ENCODE data around the gene ZNF451. TPM values are rescaled to one million over a fixed set of nuclear protein-coding genes. Genes with fewer than 3 reads are reported as not detected.

Gene ZNF451
- total RNA-seq, 1 donor from 2014 or later, result 21.5 TPM

DNA sequence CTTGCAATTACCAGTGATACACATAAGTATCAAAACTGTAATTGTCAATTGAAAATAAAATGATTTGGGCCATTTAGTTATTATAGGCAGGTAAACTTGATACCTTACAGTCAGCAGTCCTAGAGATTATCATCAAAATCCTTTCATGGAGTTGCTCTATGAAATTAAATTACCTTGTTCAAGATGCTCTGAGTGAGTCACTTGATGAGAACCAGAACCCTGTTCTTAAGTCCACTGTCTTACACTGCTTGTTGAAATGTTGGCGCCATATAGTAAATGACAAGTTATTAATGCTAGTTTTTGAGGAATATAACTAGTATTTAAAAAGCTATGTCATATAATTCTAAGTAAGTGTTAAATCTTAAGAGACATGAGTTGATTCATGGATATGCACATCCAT, 45.0 kb downstream of the ZNF451 start:
- Histone ChIP-seq H3K4me3 (no peak overlapping the region), H3K4me1 (peaks cover 0 to 7% of the 10 kb centered on the region in 2 donors), H3K27me3 (no peaks in the 10 kb centered on the region), H3K27ac (no peak overlapping the region), H3K36me3 (peaks cover 14 to 31% of the 10 kb centered on the region in 2 donors), H3K9me3 (no peaks in the 10 kb centered on the region)
- TF ChIP-seq, protein P1, sequence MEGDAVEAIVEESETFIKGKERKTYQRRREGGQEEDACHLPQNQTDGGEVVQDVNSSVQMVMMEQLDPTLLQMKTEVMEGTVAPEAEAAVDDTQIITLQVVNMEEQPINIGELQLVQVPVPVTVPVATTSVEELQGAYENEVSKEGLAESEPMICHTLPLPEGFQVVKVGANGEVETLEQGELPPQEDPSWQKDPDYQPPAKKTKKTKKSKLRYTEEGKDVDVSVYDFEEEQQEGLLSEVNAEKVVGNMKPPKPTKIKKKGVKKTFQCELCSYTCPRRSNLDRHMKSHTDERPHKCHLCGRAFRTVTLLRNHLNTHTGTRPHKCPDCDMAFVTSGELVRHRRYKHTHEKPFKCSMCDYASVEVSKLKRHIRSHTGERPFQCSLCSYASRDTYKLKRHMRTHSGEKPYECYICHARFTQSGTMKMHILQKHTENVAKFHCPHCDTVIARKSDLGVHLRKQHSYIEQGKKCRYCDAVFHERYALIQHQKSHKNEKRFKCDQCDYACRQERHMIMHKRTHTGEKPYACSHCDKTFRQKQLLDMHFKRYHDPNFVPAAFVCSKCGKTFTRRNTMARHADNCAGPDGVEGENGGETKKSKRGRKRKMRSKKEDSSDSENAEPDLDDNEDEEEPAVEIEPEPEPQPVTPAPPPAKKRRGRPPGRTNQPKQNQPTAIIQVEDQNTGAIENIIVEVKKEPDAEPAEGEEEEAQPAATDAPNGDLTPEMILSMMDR (IDR thresholded peaks at IDR 0.05), result no peak
- DNase-seq (ENCODE audit: low spot score in 2 of 2), result no peak
- intact Hi-C loops (cut with DNase I), result no loop called here

DNA sequence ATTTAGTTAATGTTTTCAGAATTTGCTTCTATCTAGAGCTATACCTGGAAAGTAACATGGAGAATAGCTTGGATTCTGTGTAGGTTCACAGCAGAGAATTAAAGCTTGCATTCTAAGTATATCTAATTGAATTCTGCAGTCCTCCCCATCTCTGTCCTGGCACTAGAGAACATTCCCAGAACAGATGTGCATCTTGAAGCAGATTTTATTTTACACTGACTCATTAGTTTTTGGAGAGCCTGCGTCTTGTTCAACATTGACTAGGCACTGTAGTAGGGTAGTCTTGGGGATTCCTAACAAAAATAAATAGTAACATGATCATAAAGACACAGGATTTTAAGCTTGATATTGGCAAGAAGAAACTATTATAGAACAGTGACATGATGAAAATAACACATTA, 45.9 kb downstream of the ZNF451 start:
- no peaks in the 10 kb centered on the region for H3K27me3 ChIP-seq
- intact Hi-C loops (cut with DNase I), result no loop called here
- no peaks in the 10 kb centered on the region for H3K9me3 ChIP-seq
- no peak for DNase-seq (ENCODE audit: low spot score in 2 of 2)
- no peak overlapping the region for H3K27ac ChIP-seq
- TF ChIP-seq, protein P1 (IDR thresholded peaks at IDR 0.05), result no peak
- H3K4me3 ChIP-seq, result no peak overlapping the region
- H3K36me3 ChIP-seq, result peaks cover 14 to 31% of the 10 kb centered on the region in 2 donors
- H3K4me1 ChIP-seq, result peaks cover 0 to 4% of the 10 kb centered on the region in 2 donors

DNA sequence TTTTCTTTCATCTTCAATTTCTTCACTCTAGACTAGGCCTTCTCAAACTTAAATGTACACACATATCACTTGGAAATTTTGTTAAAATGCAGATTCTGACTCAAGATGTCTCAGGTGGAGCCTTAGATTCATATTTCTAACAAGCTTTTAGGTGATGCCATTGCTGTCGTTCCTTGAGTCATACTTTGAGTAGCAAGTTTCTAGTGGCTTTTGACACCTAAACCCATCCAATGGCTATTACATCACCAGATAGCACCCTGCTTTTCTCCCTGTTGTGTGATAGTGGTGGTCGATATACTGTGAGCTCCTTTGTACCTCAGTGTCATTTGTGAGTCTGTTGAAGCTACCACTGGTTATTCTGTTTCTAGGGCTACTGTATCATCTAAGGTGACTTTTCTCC, 47.4 kb downstream of the ZNF451 start:
- no peak for DNase-seq (ENCODE audit: low spot score in 2 of 2)
- H3K9me3 ChIP-seq, result no peaks in the 10 kb centered on the region
- intact Hi-C loops (cut with DNase I), result no loop called here
- peaks cover 21 to 45% of the 10 kb centered on the region in 2 donors for H3K36me3 ChIP-seq
- TF ChIP-seq, protein P1 (IDR thresholded peaks at IDR 0.05), result no peak
- no peaks in the 10 kb centered on the region for H3K4me1 ChIP-seq
- H3K4me3 ChIP-seq, result no peak overlapping the region
- no peak overlapping the region for H3K27ac ChIP-seq
- no peaks in the 10 kb centered on the region for H3K27me3 ChIP-seq

DNA sequence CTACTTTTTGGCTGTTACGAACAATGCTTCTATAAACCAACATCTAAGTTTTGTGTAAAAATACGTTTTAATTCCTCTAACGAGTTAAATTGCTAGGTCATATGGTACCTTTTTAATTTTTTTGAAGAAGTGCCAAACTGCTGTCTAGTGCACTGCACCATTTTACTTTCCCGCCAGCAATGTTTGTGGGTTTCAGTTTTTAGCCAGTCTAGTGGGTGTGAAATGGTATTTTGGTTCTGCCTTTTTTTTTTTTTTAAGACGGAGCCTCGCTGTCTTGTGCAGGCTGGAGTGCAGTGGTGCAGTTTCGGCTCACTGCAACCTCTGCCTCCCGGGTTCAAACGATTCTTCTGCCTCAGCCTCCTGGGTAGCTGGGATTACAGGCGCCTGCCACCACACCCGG, 48.0 kb downstream of the ZNF451 start:
- H3K4me1 ChIP-seq, result no peaks in the 10 kb centered on the region
- no peak for DNase-seq (ENCODE audit: low spot score in 2 of 2)
- intact Hi-C loops (cut with DNase I), result no loop called here
- TF ChIP-seq, protein P1 (IDR thresholded peaks at IDR 0.05), result no peak
- H3K36me3 ChIP-seq, result peaks cover 26 to 47% of the 10 kb centered on the region in 2 donors
- no peaks in the 10 kb centered on the region for H3K27me3 ChIP-seq
- no peak overlapping the region for H3K4me3 ChIP-seq
- no peak overlapping the region for H3K27ac ChIP-seq
- H3K9me3 ChIP-seq, result no peaks in the 10 kb centered on the region

DNA sequence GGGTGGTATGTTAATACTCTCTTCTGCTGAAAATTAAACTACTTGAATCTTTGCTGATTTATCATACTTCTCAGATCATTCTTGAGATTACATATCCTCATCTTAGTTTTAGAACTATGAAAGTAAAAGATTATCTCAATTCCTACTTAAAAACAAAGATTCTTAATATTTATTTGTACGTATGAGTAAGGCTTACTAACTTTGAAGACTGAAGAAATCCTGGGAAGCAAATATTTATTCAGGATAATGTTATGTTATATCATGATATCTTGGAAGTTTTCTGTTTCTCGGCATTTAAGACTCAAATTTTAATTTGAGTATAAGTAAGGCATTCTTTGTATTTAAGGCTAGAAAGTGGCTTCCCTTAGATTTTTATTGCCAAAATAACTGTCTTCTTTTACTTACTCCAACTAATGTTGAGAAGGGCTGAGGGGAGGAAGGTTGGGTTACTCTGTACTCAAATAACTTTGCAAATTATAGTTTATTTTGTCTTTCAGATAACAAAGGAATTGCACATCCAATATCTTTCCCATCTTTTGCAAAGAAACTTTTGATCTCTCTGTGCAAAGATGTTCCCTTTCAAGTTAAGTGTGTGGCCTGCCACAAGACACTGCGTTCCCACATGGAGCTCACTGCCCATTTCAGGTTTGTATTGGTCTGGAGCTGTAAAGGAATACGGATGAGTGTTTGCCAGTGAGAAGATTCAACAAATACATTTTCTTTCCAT, 51.6 kb downstream of the ZNF451 start:
- H3K36me3 ChIP-seq, result peaks cover 20 to 43% of the 10 kb centered on the region in 2 donors
- no peak for DNase-seq (ENCODE audit: low spot score in 2 of 2)

More for the DNA sequence above, 51.6 kb downstream of the ZNF451 start:
- Histone ChIP-seq H3K9me3 (no peaks in the 10 kb centered on the region), H3K4me1 (no peaks in the 10 kb centered on the region), H3K4me3 (no peak overlapping the region), H3K27ac (no peak overlapping the region), H3K27me3 (no peaks in the 10 kb centered on the region)
- intact Hi-C loops (cut with DNase I), result no loop called here
- TF ChIP-seq, protein P1 (IDR thresholded peaks at IDR 0.05), result no peak
